Vagina (tissue), 2 donors: ENCODE results near the gene PLCG1.

Experiments used
- POLR2A ChIP-seq, 2 donors: fragments of 450-650 bp; IDR thresholded peaks; one replicate each; pipeline ENCODE4 v1.6.1; 2017; ENCODE audit warnings: antibody characterized with exemption in 2 of 2, mild to moderate bottlenecking in 2 of 2, moderate library complexity in 2 of 2
- TF ChIP-seq, protein P1 (sequence below), 3 experiments: fragments of 450-650 bp in 2 of 3; fragments of 200-600 bp in 1 of 3; sonication (generic) in 1 of 3; IDR thresholded peaks; one replicate each; pipeline ENCODE4 v1.5.1; 2017 to 2019; ENCODE audit warnings: antibody characterized with exemption in 3 of 3, mild to moderate bottlenecking in 2 of 3, moderate library complexity in 2 of 3

DNA sequence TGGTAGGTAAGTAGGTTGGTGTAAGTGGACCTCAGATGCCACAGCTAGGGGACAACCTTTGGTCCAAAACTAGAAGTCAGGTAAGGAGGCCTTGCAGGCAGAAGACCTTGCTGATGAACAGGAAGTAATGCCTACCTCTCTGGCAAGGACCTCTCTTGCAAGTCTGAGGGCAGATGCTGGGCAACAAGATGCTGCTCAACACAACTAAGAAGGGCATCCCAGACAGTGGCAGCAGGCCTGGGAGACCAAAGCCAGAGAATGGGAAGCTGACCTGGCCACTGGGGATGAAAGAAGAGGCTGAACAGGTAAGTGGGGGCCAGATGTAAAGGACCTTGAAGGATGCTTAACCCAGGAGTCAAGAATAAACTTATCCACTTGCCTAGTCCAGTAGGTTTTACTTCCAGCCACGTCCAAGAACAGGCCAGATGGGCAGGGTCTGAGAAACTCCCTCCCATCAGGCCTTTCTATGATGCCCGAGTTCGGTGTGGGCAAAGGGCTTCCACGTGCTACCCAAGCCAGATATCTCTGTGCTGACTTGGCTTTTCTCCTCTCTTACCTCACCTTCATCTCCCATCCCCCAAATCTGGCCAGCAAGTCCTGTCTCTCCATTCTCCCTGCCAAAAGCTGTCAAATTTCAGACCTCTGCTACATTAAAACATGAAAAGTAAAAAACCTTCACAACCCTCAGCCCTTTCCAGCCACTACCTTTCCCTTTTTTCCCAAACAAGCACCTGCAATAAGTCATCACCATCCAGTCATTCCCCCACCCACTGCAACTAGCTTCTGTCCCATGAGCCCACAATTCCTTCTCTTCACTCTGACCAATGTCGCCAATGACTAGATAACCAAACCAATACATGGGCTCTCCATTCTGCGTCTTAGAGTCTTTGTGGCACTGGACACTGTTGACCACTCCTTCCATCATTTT is 11.5 kb upstream of the PLCG1 start:
- TF ChIP-seq, protein P1, sequence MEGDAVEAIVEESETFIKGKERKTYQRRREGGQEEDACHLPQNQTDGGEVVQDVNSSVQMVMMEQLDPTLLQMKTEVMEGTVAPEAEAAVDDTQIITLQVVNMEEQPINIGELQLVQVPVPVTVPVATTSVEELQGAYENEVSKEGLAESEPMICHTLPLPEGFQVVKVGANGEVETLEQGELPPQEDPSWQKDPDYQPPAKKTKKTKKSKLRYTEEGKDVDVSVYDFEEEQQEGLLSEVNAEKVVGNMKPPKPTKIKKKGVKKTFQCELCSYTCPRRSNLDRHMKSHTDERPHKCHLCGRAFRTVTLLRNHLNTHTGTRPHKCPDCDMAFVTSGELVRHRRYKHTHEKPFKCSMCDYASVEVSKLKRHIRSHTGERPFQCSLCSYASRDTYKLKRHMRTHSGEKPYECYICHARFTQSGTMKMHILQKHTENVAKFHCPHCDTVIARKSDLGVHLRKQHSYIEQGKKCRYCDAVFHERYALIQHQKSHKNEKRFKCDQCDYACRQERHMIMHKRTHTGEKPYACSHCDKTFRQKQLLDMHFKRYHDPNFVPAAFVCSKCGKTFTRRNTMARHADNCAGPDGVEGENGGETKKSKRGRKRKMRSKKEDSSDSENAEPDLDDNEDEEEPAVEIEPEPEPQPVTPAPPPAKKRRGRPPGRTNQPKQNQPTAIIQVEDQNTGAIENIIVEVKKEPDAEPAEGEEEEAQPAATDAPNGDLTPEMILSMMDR (IDR thresholded peaks at IDR 0.05), result no peak
- no peak for TF ChIP-seq POLR2A (IDR thresholded peaks at IDR 0.05)
